ENCODE measurements around the gene PRSS12. TPM values are rescaled to one million over a fixed set of nuclear protein-coding genes. Genes with fewer than 3 reads are reported as not detected.
A peak's percentile ranks its signal among the peaks of the same experiment; 100 is the strongest.

Gene PRSS12
- total RNA-seq, 4 donors from 2014 or later, result 2.2 to 9.2 (median 4.3) TPM

GRCh38 chr4:118277243-118277642, 75.6 kb downstream of the PRSS12 start:
- Histone ChIP-seq H3K4me3 (no peak overlapping the region), H3K4me1 (peaks cover 0 to 41% (median 14%) of the 10 kb centered on the region in 3 donors), H3K27ac (no peak overlapping the region), H3K27me3 (peaks cover 0 to 3% (median 0%) of the 10 kb centered on the region in 4 donors), H3K9me3 (no peaks in the 10 kb centered on the region), H3K36me3 (peaks cover 0 to 19% (median 0%) of the 10 kb centered on the region in 3 donors)
- 74 to 79% methylated on average over 4 of the region's 4 CpGs for WGBS, 2 donors
- TF ChIP-seq CTCF (IDR thresholded peaks at IDR 0.05) (no peak), POLR2A (IDR thresholded peaks at IDR 0.05) (no peak)
- DNase-seq, result no peak
- intact Hi-C loops (cut with DNase I), result no loop called here

- H3K4me3 ChIP-seq, result no peak overlapping the region
- 64 to 81% methylated on average over 2 of the region's 2 CpGs for WGBS, 2 donors
- H3K27me3 ChIP-seq, result peaks cover 0 to 8% (median 0%) of the 10 kb centered on the region in 4 donors
- no peaks in the 10 kb centered on the region for H3K9me3 ChIP-seq
- intact Hi-C loops (cut with DNase I), result no loop called here
- TF ChIP-seq POLR2A (IDR thresholded peaks at IDR 0.05), result no peak
- TF ChIP-seq CTCF (IDR thresholded peaks at IDR 0.05), result no peak
- peaks cover 0 to 13% (median 0%) of the 10 kb centered on the region in 3 donors for H3K36me3 ChIP-seq
- no peak for DNase-seq
- no peak overlapping the region for H3K27ac ChIP-seq
- peaks cover 0 to 35% (median 8%) of the 10 kb centered on the region in 3 donors for H3K4me1 ChIP-seq
Measured at GRCh38 chr4:118276580-118276979, 76.2 kb downstream of the PRSS12 start.

GRCh38 chr4:118273642-118274041, 79.2 kb downstream of the PRSS12 start:
- peaks cover 0 to 12% (median 0%) of the 10 kb centered on the region in 4 donors for H3K27me3 ChIP-seq
- H3K4me1 ChIP-seq, result peaks cover 0 to 9% (median 0%) of the 10 kb centered on the region in 3 donors
- 86 to 95% methylated on average over 1 of the region's 1 CpG for WGBS, 2 donors
- TF ChIP-seq POLR2A (IDR thresholded peaks at IDR 0.05), result no peak
- TF ChIP-seq CTCF (IDR thresholded peaks at IDR 0.05), result no peak
- no peaks in the 10 kb centered on the region for H3K9me3 ChIP-seq
- no peak for DNase-seq
- H3K36me3 ChIP-seq, result no peaks in the 10 kb centered on the region
- intact Hi-C loops (cut with DNase I), result no loop called here
- H3K27ac ChIP-seq, result no peak overlapping the region
- no peak overlapping the region for H3K4me3 ChIP-seq

DNA sequence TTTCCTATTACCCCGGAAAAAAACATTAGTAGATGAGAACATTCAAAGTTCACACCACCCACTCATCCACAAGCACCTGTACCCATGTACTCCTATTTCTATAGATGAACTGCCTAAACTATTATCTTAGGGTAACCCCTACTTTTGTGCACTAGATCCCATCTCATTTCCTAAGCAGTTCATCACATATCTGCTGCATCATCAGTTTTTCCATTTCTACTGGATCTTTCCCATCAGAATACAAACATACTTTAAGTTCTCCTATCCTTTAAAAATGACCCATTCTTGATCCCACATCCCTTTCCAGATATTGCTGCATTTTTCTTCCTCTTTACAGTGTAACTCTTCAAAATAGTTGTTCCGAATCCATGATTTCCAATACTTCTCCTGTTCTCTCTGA, 81.0 kb downstream of the PRSS12 start:
- Histone ChIP-seq H3K9me3 (no peaks in the 10 kb centered on the region), H3K4me1 (no peaks in the 10 kb centered on the region), H3K27ac (no peak overlapping the region), H3K36me3 (no peaks in the 10 kb centered on the region), H3K27me3 (peaks cover 0 to 12% (median 0%) of the 10 kb centered on the region in 4 donors), H3K4me3 (no peak overlapping the region)
- no peak for TF ChIP-seq POLR2A (IDR thresholded peaks at IDR 0.05)
- TF ChIP-seq CTCF (IDR thresholded peaks at IDR 0.05), result no peak
- DNase-seq, result no peak
- WGBS, 2 donors, result 85 to 97% methylated on average over 2 of the region's 2 CpGs
- intact Hi-C loops (cut with DNase I), result no loop called here

GRCh38 chr4:118270492-118270891, 82.3 kb downstream of the PRSS12 start:
- Histone ChIP-seq H3K9me3 (no peaks in the 10 kb centered on the region), H3K36me3 (no peaks in the 10 kb centered on the region), H3K4me3 (no peak overlapping the region), H3K27ac (no peak overlapping the region), H3K4me1 (peaks cover 0 to 3% (median 0%) of the 10 kb centered on the region in 3 donors), H3K27me3 (peaks cover 0 to 15% (median 0%) of the 10 kb centered on the region in 4 donors)
- intact Hi-C loops (cut with DNase I), result no loop called here
- 0 to 3% methylated on average over 2 of the region's 2 CpGs for WGBS, 2 donors
- TF ChIP-seq CTCF (IDR thresholded peaks at IDR 0.05) (peak; percentile 32 to 64 (median 52)), POLR2A (IDR thresholded peaks at IDR 0.05) (no peak)
- DNase-seq, result no peak
